ENCODE results near the gene KRTAP5-5. TPM values are rescaled to one million over a fixed set of nuclear protein-coding genes. Genes with fewer than 3 reads are reported as not detected.

The KRTAP5-5 gene
- total and polyA plus RNA-seq, 2 donors (not counting 1 experiment from before 2014, with no cell fraction given), result not detected

GRCh38 chr11:1655168-1656060, 25.8 kb downstream of the KRTAP5-5 start:
- no peak for DNase-seq (ENCODE audit: low read depth in 2 of 2)
- H3K4me2 ChIP-seq (ENCODE audit: extremely low read depth, insufficient read depth, low read length), result no peak overlapping the region
- H2AFZ ChIP-seq (ENCODE audit: low read length), result no peak overlapping the region
- H3K4me1 ChIP-seq (ENCODE audit: control insufficient read depth, extremely low read depth, insufficient read depth, low read length), result no peaks in the 10 kb centered on the region
- H3K9ac ChIP-seq (ENCODE audit: insufficient read depth, low read length), result no peak overlapping the region
- H3K36me3 ChIP-seq (ENCODE audit: control insufficient read depth, insufficient read depth, low read length), result no peaks in the 10 kb centered on the region
- H3K27me3 ChIP-seq (ENCODE audit: control insufficient read depth, insufficient read depth, low read length), result peaks cover 4% of the 10 kb centered on the region
- no peaks in the 10 kb centered on the region for H4K20me1 ChIP-seq (ENCODE audit: control insufficient read depth, extremely low read depth, insufficient read depth, low read length)
- TF ChIP-seq EZH2 (IDR thresholded peaks at IDR 0.05; ENCODE audit: low read length, missing control alignments), result no peak
- TF ChIP-seq CTCF (conservative IDR thresholded peaks at IDR 0.05 in 1 of 2, IDR thresholded peaks at IDR 0.05 in 1 of 2; ENCODE audit: low read depth in 1 of 2, low read length in 2 of 2), result no peak
- H3K9me3 ChIP-seq (ENCODE audit: control insufficient read depth, insufficient read depth, low read depth, low read length), result no peaks in the 10 kb centered on the region
- no peak overlapping the region for H3K4me3 ChIP-seq (replicated peaks in 1 of 4; ENCODE audit: control extremely low read depth in 1 of 4, insufficient read depth in 1 of 4, low read depth in 3 of 4, low read length in 4 of 4)
- no peak overlapping the region for H3K27ac ChIP-seq (ENCODE audit: insufficient read depth, low read length)
- H3K79me2 ChIP-seq (ENCODE audit: control insufficient read depth, insufficient read depth, low read length), result no peaks in the 10 kb centered on the region

- Histone ChIP-seq H3K9me3 (ENCODE audit: control insufficient read depth, insufficient read depth, low read depth, low read length) (no peaks in the 10 kb centered on the region), H3K36me3 (ENCODE audit: control insufficient read depth, insufficient read depth, low read length) (no peaks in the 10 kb centered on the region), H3K4me2 (ENCODE audit: extremely low read depth, insufficient read depth, low read length) (no peak overlapping the region), H2AFZ (ENCODE audit: low read length) (no peak overlapping the region), H3K27ac (ENCODE audit: insufficient read depth, low read length) (no peak overlapping the region), H3K4me1 (ENCODE audit: control insufficient read depth, extremely low read depth, insufficient read depth, low read length) (no peaks in the 10 kb centered on the region), H3K4me3 (replicated peaks in 1 of 4; ENCODE audit: control extremely low read depth in 1 of 4, insufficient read depth in 1 of 4, low read depth in 3 of 4, low read length in 4 of 4) (no peak overlapping the region), H3K79me2 (ENCODE audit: control insufficient read depth, insufficient read depth, low read length) (no peaks in the 10 kb centered on the region), H3K27me3 (ENCODE audit: control insufficient read depth, insufficient read depth, low read length) (peaks cover 4% of the 10 kb centered on the region), H4K20me1 (ENCODE audit: control insufficient read depth, extremely low read depth, insufficient read depth, low read length) (no peaks in the 10 kb centered on the region), H3K9ac (ENCODE audit: insufficient read depth, low read length) (no peak overlapping the region)
- TF ChIP-seq CTCF (conservative IDR thresholded peaks at IDR 0.05 in 1 of 2, IDR thresholded peaks at IDR 0.05 in 1 of 2; ENCODE audit: low read depth in 1 of 2, low read length in 2 of 2), result no peak
- TF ChIP-seq EZH2 (IDR thresholded peaks at IDR 0.05; ENCODE audit: low read length, missing control alignments), result no peak
- no peak for DNase-seq (ENCODE audit: low read depth in 2 of 2)
These were observed 26.5 kb downstream of the KRTAP5-5 start for GRCh38 chr11:1656061-1656441.

- Histone ChIP-seq H3K9ac (ENCODE audit: insufficient read depth, low read length) (no peak overlapping the region), H3K4me2 (ENCODE audit: extremely low read depth, insufficient read depth, low read length) (no peak overlapping the region), H3K36me3 (ENCODE audit: control insufficient read depth, insufficient read depth, low read length) (no peaks in the 10 kb centered on the region), H2AFZ (ENCODE audit: low read length) (no peak overlapping the region), H3K4me3 (replicated peaks in 1 of 4; ENCODE audit: control extremely low read depth in 1 of 4, insufficient read depth in 1 of 4, low read depth in 3 of 4, low read length in 4 of 4) (no peak overlapping the region), H3K79me2 (ENCODE audit: control insufficient read depth, insufficient read depth, low read length) (no peaks in the 10 kb centered on the region), H3K27ac (ENCODE audit: insufficient read depth, low read length) (no peak overlapping the region), H3K27me3 (ENCODE audit: control insufficient read depth, insufficient read depth, low read length) (peaks cover 4% of the 10 kb centered on the region), H3K9me3 (ENCODE audit: control insufficient read depth, insufficient read depth, low read depth, low read length) (no peaks in the 10 kb centered on the region), H3K4me1 (ENCODE audit: control insufficient read depth, extremely low read depth, insufficient read depth, low read length) (no peaks in the 10 kb centered on the region), H4K20me1 (ENCODE audit: control insufficient read depth, extremely low read depth, insufficient read depth, low read length) (no peaks in the 10 kb centered on the region)
- no peak for TF ChIP-seq EZH2 (IDR thresholded peaks at IDR 0.05; ENCODE audit: low read length, missing control alignments)
- TF ChIP-seq CTCF (conservative IDR thresholded peaks at IDR 0.05 in 1 of 2, IDR thresholded peaks at IDR 0.05 in 1 of 2; ENCODE audit: low read depth in 1 of 2, low read length in 2 of 2), result no peak
- no peak for DNase-seq (ENCODE audit: low read depth in 2 of 2)
These were observed 27.1 kb downstream of the KRTAP5-5 start for GRCh38 chr11:1656670-1657069.

Measured in fibroblast of lung (primary cell).